Ascending aorta (tissue), 2 donors: ENCODE measurements around the gene POC5. TPM values are rescaled to one million over a fixed set of nuclear protein-coding genes. Genes with fewer than 3 reads are reported as not detected.

ENCODE experiments used
- DNase-seq, 2 donors: peaks; one replicate each; pipeline ENCODE4 v3.0.0-alpha.2; 2019; ENCODE audit warnings: low spot score in 2 of 2
- H3K27ac ChIP-seq, 2 donors: fragments of 200-600 bp; sonication (generic); one replicate each; pipeline ENCODE4 v1.5.1; 2016 to 2017; ENCODE audit warnings: mild to moderate bottlenecking in 1 of 2
- H3K27me3 ChIP-seq: fragments of 200-600 bp; sonication (generic); one replicate; pipeline ENCODE4 v1.5.1; 2017
- H3K36me3 ChIP-seq, 2 donors: fragments of 200-600 bp; sonication (generic); one replicate each; pipeline ENCODE4 v1.5.1; 2016
- H3K4me1 ChIP-seq, 2 donors: fragments of 200-600 bp; sonication (generic); one replicate each; pipeline ENCODE4 v1.5.1; 2016 to 2017; ENCODE audit warnings: mild to moderate bottlenecking in 1 of 2
- H3K4me3 ChIP-seq, 2 donors: fragments of 200-600 bp; sonication (generic); one replicate each; pipeline ENCODE4 v1.5.1; 2016 to 2017; ENCODE audit warnings: mild to moderate bottlenecking in 1 of 2
- H3K9me3 ChIP-seq, 2 donors: fragments of 200-600 bp; sonication (generic); one replicate each; pipeline ENCODE4 v1.5.1; 2016
- CTCF ChIP-seq, 3 experiments: fragments of 200-600 bp in 2 of 3; fragments of 450-650 bp in 1 of 3; sonication (generic) in 2 of 3; IDR thresholded peaks; one replicate each; pipeline ENCODE4 v1.5.1; 2016 to 2019; ENCODE audit warnings: antibody characterized with exemption in 3 of 3, mild to moderate bottlenecking in 1 of 3, moderate library complexity in 1 of 3
- intact Hi-C: fragments of 100-400 bp; cut with DNase I; formaldehyde crosslinking; loops from one replicate; pipeline ENCODE4 v1.15.1; 2023
- total RNA-seq: library from RNA; depleted of rRNA; stranded (reverse); fragments of >200 nt; gene quantifications from one replicate; pipeline ENCODE4 v1.1.0, GENCODE V29; 2016

Gene POC5
- total RNA-seq, 1 donor from 2014 or later: 5.3 TPM

GRCh38 chr5:75712091-75712490, 5.1 kb downstream of the POC5 start:
- H3K9me3 ChIP-seq: no peaks in the 10 kb centered on the region
- H3K36me3 ChIP-seq: peaks cover 3 to 11% of the 10 kb centered on the region in 2 donors
- DNase-seq: no peak
- peaks cover 0 to 10% of the 10 kb centered on the region in 2 donors for H3K4me1 ChIP-seq
- no peak overlapping the region for H3K27ac ChIP-seq
- intact Hi-C loops: no loop called here
- H3K27me3 ChIP-seq: no peaks in the 10 kb centered on the region
- no peak for TF ChIP-seq CTCF (IDR thresholded peaks at IDR 0.05)
- H3K4me3 ChIP-seq: no peak overlapping the region

GRCh38 chr5:75711151-75711550, 6.1 kb downstream of the POC5 start:
- intact Hi-C loops: no loop called here
- no peak for DNase-seq
- Histone ChIP-seq H3K27me3 (no peaks in the 10 kb centered on the region), H3K27ac (no peak overlapping the region), H3K4me3 (no peak overlapping the region), H3K36me3 (peaks cover 3 to 11% of the 10 kb centered on the region in 2 donors), H3K9me3 (no peaks in the 10 kb centered on the region), H3K4me1 (peaks cover 0 to 5% of the 10 kb centered on the region in 2 donors)
- no peak for TF ChIP-seq CTCF (IDR thresholded peaks at IDR 0.05)

- TF ChIP-seq CTCF (IDR thresholded peaks at IDR 0.05): no peak
- Histone ChIP-seq H3K4me3 (no peak overlapping the region), H3K27ac (no peak overlapping the region), H3K27me3 (no peaks in the 10 kb centered on the region), H3K9me3 (no peaks in the 10 kb centered on the region), H3K36me3 (peaks cover 3 to 11% of the 10 kb centered on the region in 2 donors), H3K4me1 (no peaks in the 10 kb centered on the region)
- no peak for DNase-seq
- intact Hi-C loops: no loop called here
Measured at GRCh38 chr5:75710637-75711036, 6.6 kb downstream of the POC5 start.

- Histone ChIP-seq H3K9me3 (no peaks in the 10 kb centered on the region), H3K27ac (no peak overlapping the region), H3K27me3 (no peaks in the 10 kb centered on the region), H3K4me1 (no peaks in the 10 kb centered on the region), H3K4me3 (no peak overlapping the region), H3K36me3 (peaks cover 3 to 26% of the 10 kb centered on the region in 2 donors)
- DNase-seq: no peak
- intact Hi-C loops: no loop called here
- TF ChIP-seq CTCF (IDR thresholded peaks at IDR 0.05): no peak
Measured at GRCh38 chr5:75707911-75708509, 9.2 kb downstream of the POC5 start.

GRCh38 chr5:75706775-75707174, 10.5 kb downstream of the POC5 start:
- DNase-seq: no peak
- H3K4me3 ChIP-seq: no peak overlapping the region
- intact Hi-C loops: no loop called here
- no peaks in the 10 kb centered on the region for H3K4me1 ChIP-seq
- TF ChIP-seq CTCF (IDR thresholded peaks at IDR 0.05): no peak
- no peaks in the 10 kb centered on the region for H3K9me3 ChIP-seq
- H3K36me3 ChIP-seq: peaks cover 12 to 39% of the 10 kb centered on the region in 2 donors
- H3K27me3 ChIP-seq: no peaks in the 10 kb centered on the region
- H3K27ac ChIP-seq: no peak overlapping the region

- intact Hi-C loops: no loop called here
- no peaks in the 10 kb centered on the region for H3K27me3 ChIP-seq
- peaks cover 12 to 44% of the 10 kb centered on the region in 2 donors for H3K36me3 ChIP-seq
- no peaks in the 10 kb centered on the region for H3K4me1 ChIP-seq
- no peaks in the 10 kb centered on the region for H3K9me3 ChIP-seq
- DNase-seq: no peak
- no peak overlapping the region for H3K27ac ChIP-seq
- no peak for TF ChIP-seq CTCF (IDR thresholded peaks at IDR 0.05)
- no peak overlapping the region for H3K4me3 ChIP-seq
Measured at GRCh38 chr5:75706016-75706415, 11.2 kb downstream of the POC5 start.
